Measurements from ENCODE around the gene BTAF1. TPM values are rescaled to one million over a fixed set of nuclear protein-coding genes. Genes with fewer than 3 reads are reported as not detected.
"Not testable (repeated sequence)": the region's sequence is repeated elsewhere in the genome, so short reads cannot be mapped to it uniquely, and the experiment has no call there.

The BTAF1 gene
- total and polyA plus RNA-seq, 3 donors from 2014 or later = 37.5 to 81.8 (median 60.9) TPM

DNA sequence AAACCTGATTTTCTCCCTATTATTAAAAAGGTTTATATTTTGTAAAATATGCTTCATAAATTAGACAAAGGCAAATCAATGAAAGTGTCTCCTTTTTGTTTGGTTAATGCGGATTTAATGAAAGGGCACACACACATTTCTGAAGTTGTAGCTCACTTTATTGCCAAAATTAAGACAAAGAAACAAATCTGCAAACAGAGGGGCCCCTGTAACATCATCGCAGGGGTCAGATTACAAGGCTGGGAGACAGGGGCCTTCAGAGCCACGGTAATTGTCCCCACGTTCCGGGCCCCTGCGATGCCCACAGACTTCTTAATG lies 36.7 kb upstream of the BTAF1 start:
- peaks cover 19% of the 10 kb centered on the region for H3K4me1 ChIP-seq
- H3K27ac ChIP-seq = peak overlapping the region in 1 of 2 donors; percentile 48
- TF ChIP-seq POLR2A (IDR thresholded peaks at IDR 0.05) = no peak
- TF ChIP-seq, protein P1, sequence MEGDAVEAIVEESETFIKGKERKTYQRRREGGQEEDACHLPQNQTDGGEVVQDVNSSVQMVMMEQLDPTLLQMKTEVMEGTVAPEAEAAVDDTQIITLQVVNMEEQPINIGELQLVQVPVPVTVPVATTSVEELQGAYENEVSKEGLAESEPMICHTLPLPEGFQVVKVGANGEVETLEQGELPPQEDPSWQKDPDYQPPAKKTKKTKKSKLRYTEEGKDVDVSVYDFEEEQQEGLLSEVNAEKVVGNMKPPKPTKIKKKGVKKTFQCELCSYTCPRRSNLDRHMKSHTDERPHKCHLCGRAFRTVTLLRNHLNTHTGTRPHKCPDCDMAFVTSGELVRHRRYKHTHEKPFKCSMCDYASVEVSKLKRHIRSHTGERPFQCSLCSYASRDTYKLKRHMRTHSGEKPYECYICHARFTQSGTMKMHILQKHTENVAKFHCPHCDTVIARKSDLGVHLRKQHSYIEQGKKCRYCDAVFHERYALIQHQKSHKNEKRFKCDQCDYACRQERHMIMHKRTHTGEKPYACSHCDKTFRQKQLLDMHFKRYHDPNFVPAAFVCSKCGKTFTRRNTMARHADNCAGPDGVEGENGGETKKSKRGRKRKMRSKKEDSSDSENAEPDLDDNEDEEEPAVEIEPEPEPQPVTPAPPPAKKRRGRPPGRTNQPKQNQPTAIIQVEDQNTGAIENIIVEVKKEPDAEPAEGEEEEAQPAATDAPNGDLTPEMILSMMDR (IDR thresholded peaks at IDR 0.05) = no peak

DNA sequence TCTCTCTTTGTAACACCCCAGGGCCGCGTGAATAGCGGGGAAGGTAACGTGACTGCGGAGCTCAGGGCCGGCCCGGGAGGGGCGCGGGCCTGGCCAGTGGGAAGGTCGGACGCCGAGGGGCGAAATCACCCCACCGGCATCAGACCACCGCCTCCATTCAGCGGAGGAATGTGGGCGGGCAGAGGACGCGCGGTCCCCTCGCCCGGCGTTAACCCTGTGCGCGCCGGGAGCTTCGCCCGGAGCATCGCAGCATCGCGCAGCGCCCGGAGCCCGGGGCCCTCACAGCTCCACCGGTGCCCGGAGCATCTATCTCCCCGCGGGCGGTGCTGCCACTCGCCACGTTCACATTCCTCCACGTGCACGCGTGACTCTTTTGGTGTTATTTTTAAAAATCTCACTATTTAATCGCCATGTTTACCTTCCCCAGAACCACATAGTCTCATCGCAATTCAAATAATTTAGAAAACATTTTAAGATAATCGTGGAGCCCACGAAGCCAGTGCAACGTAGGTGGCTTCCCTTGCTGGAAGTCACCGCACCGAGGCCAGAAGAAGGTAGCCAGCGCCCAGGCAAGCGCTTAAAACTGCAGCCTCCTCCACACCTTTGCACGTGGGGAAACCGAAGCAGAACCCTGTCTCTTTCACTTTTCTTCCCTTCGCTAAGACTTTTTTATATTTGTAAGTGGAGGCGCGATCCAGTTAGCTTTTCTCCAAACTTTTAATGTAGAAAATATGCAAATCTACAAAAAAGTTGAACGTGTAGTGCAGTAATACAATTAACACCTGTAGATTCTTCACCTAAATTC lies 36.1 kb upstream of the BTAF1 start:
- Histone ChIP-seq H3K36me3 (ENCODE audit: low read depth, missing control alignments) (no peaks in the 10 kb centered on the region), H3K27me3 (no peaks in the 10 kb centered on the region), H3K27ac (peak overlapping the region in 1 of 2 donors; percentile 48), H3K9me3 (no peaks in the 10 kb centered on the region), H3K4me1 (peaks cover 19% of the 10 kb centered on the region), H3K4me3 (peak overlapping the region; percentile 45 to 67)
- DNase-seq = peak; percentile 58
- 1% methylated on average over 53 to 59 of the region's 59 CpGs for WGBS, 2 donors
- intact Hi-C loops (cut with DNase I; ENCODE audit: low total_unique reads) = no loop called here
- no peak for TF ChIP-seq POLR2A (IDR thresholded peaks at IDR 0.05)
- TF ChIP-seq, protein P1 (IDR thresholded peaks at IDR 0.05) = no peak

More for the DNA sequence above, 36.7 kb upstream of the BTAF1 start:
- Histone ChIP-seq H3K36me3 (ENCODE audit: low read depth, missing control alignments) (no peaks in the 10 kb centered on the region), H3K9me3 (no peaks in the 10 kb centered on the region), H3K4me3 (peak overlapping the region; percentile 45 to 67), H3K27me3 (no peaks in the 10 kb centered on the region)
- 10 to 14% methylated on average over 6 of the region's 6 CpGs for WGBS, 2 donors
- intact Hi-C loops (cut with DNase I; ENCODE audit: low total_unique reads) = no loop called here
- no peak for DNase-seq

DNA sequence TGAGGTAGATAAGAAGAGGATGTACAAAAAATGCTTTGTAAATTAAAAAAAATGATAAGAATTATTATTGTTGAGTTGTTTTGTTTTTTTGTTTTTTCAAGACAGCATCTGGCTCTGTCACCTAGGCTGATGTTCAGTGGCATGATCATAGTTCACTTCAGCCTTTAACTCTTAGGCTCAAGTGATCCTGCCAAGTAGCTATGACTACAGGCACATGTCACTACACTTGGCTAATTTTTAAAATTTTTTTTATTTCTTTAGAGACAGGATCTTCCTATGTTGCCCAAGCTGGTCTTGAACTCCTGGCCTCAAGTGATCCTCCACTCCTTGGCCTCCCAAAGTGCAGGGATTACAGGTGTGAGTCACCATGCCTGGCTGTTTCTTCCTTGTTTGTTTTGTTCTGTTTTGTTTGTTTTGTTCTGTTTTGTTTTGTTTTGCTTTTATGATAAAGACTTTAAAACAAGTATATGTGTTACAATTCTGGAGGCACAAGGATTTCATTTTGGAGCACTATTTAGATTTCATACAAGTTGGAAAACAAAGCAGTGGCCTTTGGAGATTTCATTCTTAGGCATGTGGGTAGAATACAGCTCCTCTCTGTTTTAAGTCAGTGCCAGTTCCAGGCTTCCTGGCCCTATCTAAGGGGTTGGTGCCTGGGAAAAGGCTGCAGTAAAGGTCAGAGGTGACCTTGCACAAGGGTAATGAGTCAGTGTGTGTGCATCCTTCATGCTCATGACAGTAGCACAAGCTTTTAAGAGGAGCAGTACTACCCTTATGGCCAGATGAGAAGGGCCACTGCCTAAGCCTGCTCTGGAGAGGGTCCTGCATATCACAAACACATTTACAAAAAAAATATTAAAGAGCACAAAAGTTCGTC lies 32.2 kb upstream of the BTAF1 start:
- intact Hi-C loops (cut with DNase I; ENCODE audit: low total_unique reads) = no loop called here
- Histone ChIP-seq H3K27me3 (no peaks in the 10 kb centered on the region), H3K9me3 (no peaks in the 10 kb centered on the region), H3K4me1 (peaks cover 8% of the 10 kb centered on the region), H3K4me3 (no peak overlapping the region), H3K27ac (no peak overlapping the region), H3K36me3 (ENCODE audit: low read depth, missing control alignments) (no peaks in the 10 kb centered on the region)
- TF ChIP-seq, protein P1 (IDR thresholded peaks at IDR 0.05) = no peak
- TF ChIP-seq POLR2A (IDR thresholded peaks at IDR 0.05) = no peak
- 87 to 94% methylated on average over 1 of the region's 1 CpG for WGBS, 2 donors
- no peak for DNase-seq

GRCh38 chr10:91893051-91893450 lies 30.5 kb upstream of the BTAF1 start:
- 100% methylated on average over 2 of the region's 2 CpGs for WGBS, 2 donors
- H3K9me3 ChIP-seq = no peaks in the 10 kb centered on the region
- no peak overlapping the region for H3K4me3 ChIP-seq
- intact Hi-C loops (cut with DNase I; ENCODE audit: low total_unique reads) = no loop called here
- no peaks in the 10 kb centered on the region for H3K27me3 ChIP-seq
- H3K27ac ChIP-seq = no peak overlapping the region
- no peaks in the 10 kb centered on the region for H3K4me1 ChIP-seq
- TF ChIP-seq POLR2A (IDR thresholded peaks at IDR 0.05) = no peak
- TF ChIP-seq, protein P1 (IDR thresholded peaks at IDR 0.05) = no peak
- DNase-seq = no peak
- H3K36me3 ChIP-seq (ENCODE audit: low read depth, missing control alignments) = no peaks in the 10 kb centered on the region

- H3K4me1 ChIP-seq; H3K27me3 ChIP-seq; H3K27ac ChIP-seq; H3K4me3 ChIP-seq; intact Hi-C loops (cut with DNase I; ENCODE audit: low total_unique reads); H3K9me3 ChIP-seq; DNase-seq; H3K36me3 ChIP-seq (ENCODE audit: low read depth, missing control alignments): not testable (repeated sequence)
- 61 to 67% methylated on average over 12 to 14 of the region's 14 CpGs for WGBS, 2 donors
Observed at GRCh38 chr10:91894261-91894685, 29.3 kb upstream of the BTAF1 start.
